ENCODE measurements around the gene CYP17A1. TPM values are rescaled to one million over a fixed set of nuclear protein-coding genes. Genes with fewer than 3 reads are reported as not detected.
A peak's percentile ranks its signal among the peaks of the same experiment; 100 is the strongest.

The CYP17A1 gene
- total RNA-seq, 1 donor from 2014 or later, result not detected

- intact Hi-C loops (cut with micrococcal nuclease), result no loop called here
- Mint-ChIP-seq H3K4me1 (ENCODE audit: low read depth) (peaks cover 12% of the 10 kb centered on the region), H3K27me3 (ENCODE audit: low read depth) (no peaks in the 10 kb centered on the region), H3K9me3 (no peaks in the 10 kb centered on the region), H3K27ac (peak overlapping the region; percentile 22), H3K4me3 (ENCODE audit: low read depth) (no peak overlapping the region), H3K36me3 (ENCODE audit: low read depth) (peaks cover 42% of the 10 kb centered on the region)
- no peak for DNase-seq (ENCODE audit: low spot score)
These were observed 24.1 kb downstream of the CYP17A1 start for GRCh38 chr10:102813017-102813541.

- Mint-ChIP-seq H3K27ac (peak overlapping the region; percentile 76), H3K9me3 (no peaks in the 10 kb centered on the region), H3K36me3 (ENCODE audit: low read depth) (peaks cover 42% of the 10 kb centered on the region), H3K4me1 (ENCODE audit: low read depth) (peaks cover 12% of the 10 kb centered on the region), H3K4me3 (ENCODE audit: low read depth) (peak overlapping the region; percentile 10), H3K27me3 (ENCODE audit: low read depth) (no peaks in the 10 kb centered on the region)
- peak; percentile 20 for DNase-seq (ENCODE audit: low spot score)
- intact Hi-C loops (cut with micrococcal nuclease), result no loop called here
These were observed 24.9 kb downstream of the CYP17A1 start for GRCh38 chr10:102812231-102812876.

GRCh38 chr10:102811346-102811745, 25.9 kb downstream of the CYP17A1 start:
- peaks cover 46% of the 10 kb centered on the region for H3K36me3 Mint-ChIP-seq (ENCODE audit: low read depth)
- H3K4me1 Mint-ChIP-seq (ENCODE audit: low read depth), result peaks cover 12% of the 10 kb centered on the region
- H3K27ac Mint-ChIP-seq, result no peak overlapping the region

GRCh38 chr10:102808380-102808779, 28.8 kb downstream of the CYP17A1 start:
- no peak for DNase-seq (ENCODE audit: low spot score)
- H3K4me1 Mint-ChIP-seq (ENCODE audit: low read depth), result peaks cover 16% of the 10 kb centered on the region
- intact Hi-C loops (cut with micrococcal nuclease), result no loop called here
- peaks cover 47% of the 10 kb centered on the region for H3K36me3 Mint-ChIP-seq (ENCODE audit: low read depth)
- H3K27me3 Mint-ChIP-seq (ENCODE audit: low read depth), result no peaks in the 10 kb centered on the region
- peaks cover 3% of the 10 kb centered on the region for H3K9me3 Mint-ChIP-seq
- peak overlapping the region; percentile 54 for H3K27ac Mint-ChIP-seq
- no peak overlapping the region for H3K4me3 Mint-ChIP-seq (ENCODE audit: low read depth)

More at GRCh38 chr10:102811346-102811745, 25.9 kb downstream of the CYP17A1 start:
- DNase-seq (ENCODE audit: low spot score), result no peak
- intact Hi-C loops (cut with micrococcal nuclease), result no loop called here
- Mint-ChIP-seq H3K27me3 (ENCODE audit: low read depth) (no peaks in the 10 kb centered on the region), H3K4me3 (ENCODE audit: low read depth) (no peak overlapping the region), H3K9me3 (no peaks in the 10 kb centered on the region)

DNA sequence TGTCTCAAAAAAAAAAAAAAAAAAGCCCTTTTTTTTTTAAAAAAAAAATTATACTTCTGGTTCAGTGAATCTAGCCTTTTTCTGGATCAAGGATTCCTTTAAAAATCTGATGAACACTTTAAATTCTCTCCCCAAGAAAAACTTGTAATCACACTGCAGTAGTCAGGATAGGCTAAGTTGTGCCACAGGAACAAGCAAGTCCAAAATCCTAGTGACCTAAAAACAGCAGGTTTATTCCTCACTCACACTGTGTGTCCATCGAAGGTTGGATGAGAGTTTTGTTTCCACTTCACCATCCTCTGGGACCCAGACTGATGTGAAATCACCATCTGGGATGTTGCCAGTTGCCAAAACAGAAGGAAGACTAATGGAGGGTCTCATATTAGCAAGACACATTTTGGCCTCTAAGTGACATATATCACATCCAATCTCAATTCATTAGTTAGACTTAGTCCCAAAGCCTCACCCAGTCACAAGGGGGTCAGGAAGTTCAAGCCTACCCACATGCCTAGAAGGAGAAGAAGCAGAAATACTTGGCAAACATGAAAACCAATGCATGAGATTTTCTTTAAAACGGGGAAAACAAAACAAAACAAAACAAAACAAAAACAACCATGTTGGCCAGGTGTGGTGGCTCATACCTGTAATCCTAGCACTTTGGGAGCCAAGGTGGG, 32.7 kb downstream of the CYP17A1 start:
- Mint-ChIP-seq H3K27ac (peak overlapping the region; percentile 77), H3K36me3 (ENCODE audit: low read depth) (peaks cover 37% of the 10 kb centered on the region), H3K4me3 (ENCODE audit: low read depth) (no peak overlapping the region), H3K27me3 (ENCODE audit: low read depth) (no peaks in the 10 kb centered on the region), H3K4me1 (ENCODE audit: low read depth) (peaks cover 22% of the 10 kb centered on the region), H3K9me3 (peaks cover 3% of the 10 kb centered on the region)
- intact Hi-C loops (cut with micrococcal nuclease), result no loop called here
- no peak for DNase-seq (ENCODE audit: low spot score)

DNA sequence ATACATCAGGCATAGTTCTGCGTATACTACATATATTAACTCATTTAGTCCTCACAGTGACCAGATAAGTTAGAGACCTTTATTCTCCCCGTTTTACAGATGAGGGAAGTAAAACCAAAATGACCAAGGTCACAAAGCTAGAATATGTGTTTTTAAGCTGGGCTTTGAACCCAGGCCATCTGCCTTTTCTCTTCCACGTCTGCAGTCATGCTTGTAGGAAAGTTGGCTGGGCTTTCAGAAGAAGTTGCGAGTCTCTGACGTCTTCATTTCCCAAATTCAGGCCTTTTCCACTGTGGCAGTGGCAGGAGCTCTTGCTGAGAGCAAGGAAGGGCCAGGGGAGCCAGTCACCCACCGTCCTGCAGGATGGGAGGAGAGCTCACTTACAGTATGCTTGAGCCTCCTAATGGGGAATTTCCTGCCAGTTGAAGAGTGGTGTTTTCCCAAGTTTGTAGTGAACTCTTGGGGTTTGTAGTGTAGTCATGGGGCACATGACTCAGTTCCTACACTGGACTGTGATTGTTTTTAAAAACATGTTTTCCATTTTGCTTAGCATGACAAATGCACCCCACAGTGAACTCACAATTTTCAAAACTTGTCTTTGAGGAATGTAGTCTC, 34.2 kb downstream of the CYP17A1 start:
- Mint-ChIP-seq H3K27me3 (ENCODE audit: low read depth) (no peaks in the 10 kb centered on the region), H3K9me3 (peaks cover 3% of the 10 kb centered on the region), H3K36me3 (ENCODE audit: low read depth) (peaks cover 44% of the 10 kb centered on the region), H3K27ac (peak overlapping the region; percentile 98), H3K4me1 (ENCODE audit: low read depth) (peaks cover 22% of the 10 kb centered on the region), H3K4me3 (ENCODE audit: low read depth) (peak overlapping the region; percentile 34)
- DNase-seq (ENCODE audit: low spot score), result no peak
- intact Hi-C loops (cut with micrococcal nuclease), result loop anchor here (2.0 kb wide), 1 partner anchor 60 kb away; the partner anchor contains the start of gene WBP1L

GRCh38 chr10:102801978-102802377, 35.2 kb downstream of the CYP17A1 start:
- intact Hi-C loops (cut with micrococcal nuclease), result loop anchor here (2.0 kb wide), 1 partner anchor 59 kb away; the partner anchor contains the start of gene WBP1L
- Mint-ChIP-seq H3K36me3 (ENCODE audit: low read depth) (peaks cover 48% of the 10 kb centered on the region), H3K27me3 (ENCODE audit: low read depth) (no peaks in the 10 kb centered on the region), H3K4me1 (ENCODE audit: low read depth) (peaks cover 22% of the 10 kb centered on the region), H3K4me3 (ENCODE audit: low read depth) (no peak overlapping the region), H3K9me3 (peaks cover 3% of the 10 kb centered on the region), H3K27ac (peak overlapping the region; percentile 98)
- no peak for DNase-seq (ENCODE audit: low spot score)

DNA sequence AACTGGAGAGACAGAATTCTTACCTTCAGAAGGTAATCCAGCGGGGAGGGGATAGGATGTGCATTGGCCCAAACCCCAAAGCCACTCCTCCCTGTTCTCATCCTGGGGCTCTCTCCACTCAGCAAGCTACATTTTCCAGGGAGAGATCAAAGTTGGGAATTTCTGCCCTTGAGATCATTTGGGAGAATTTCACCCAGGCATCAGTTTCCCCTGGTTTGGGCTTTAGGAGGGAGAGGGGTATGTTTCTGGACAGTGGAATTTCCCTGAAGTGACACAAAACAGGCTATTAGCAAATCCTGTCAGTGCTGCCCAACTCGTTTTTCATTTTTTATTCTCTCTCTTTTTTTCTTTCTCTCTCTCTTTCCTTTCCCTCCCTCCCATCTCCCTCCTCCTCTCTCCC, 35.7 kb downstream of the CYP17A1 start:
- intact Hi-C loops (cut with micrococcal nuclease), result no loop called here
- H3K27ac Mint-ChIP-seq, result peak overlapping the region; percentile 44

DNA sequence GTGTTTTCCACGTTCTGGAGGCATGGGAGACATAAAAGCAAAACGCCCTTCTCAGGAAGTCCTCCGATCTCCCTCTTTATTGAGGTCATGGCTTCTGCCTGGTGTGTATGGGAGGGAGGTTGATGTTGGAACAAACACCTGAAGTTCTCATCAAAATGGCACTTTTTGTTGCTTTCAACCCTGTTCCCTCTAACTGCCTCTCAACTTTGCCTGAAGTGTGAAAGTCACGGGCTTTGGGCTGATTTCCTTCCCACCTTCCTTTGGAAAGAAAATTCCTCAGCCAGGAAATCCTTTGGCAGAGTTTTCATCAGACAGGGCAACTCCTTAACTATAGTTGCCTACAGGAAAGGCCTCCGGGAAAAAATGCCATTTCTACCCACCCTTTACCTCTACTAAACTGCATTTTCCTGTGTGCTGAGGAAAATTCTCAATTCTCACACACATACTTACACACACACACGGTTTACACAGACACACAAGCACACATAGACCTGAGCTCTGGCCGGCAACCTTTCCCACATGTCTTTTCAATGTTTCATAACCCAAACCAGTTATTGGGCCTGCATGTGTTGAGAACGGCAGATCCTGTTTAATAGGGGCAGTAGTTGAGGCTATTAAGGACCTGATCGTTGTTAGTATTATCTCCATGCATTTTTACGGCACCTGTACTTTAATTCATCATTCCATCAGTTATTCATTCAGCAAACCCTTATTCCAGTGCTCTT, 36.4 kb downstream of the CYP17A1 start:
- H3K27me3 Mint-ChIP-seq (ENCODE audit: low read depth), result no peaks in the 10 kb centered on the region
- peaks cover 34% of the 10 kb centered on the region for H3K4me1 Mint-ChIP-seq (ENCODE audit: low read depth)
- intact Hi-C loops (cut with micrococcal nuclease), result no loop called here
- no peak overlapping the region for H3K4me3 Mint-ChIP-seq (ENCODE audit: low read depth)
- peaks cover 42% of the 10 kb centered on the region for H3K36me3 Mint-ChIP-seq (ENCODE audit: low read depth)
- H3K27ac Mint-ChIP-seq, result peak overlapping the region; percentile 4
- H3K9me3 Mint-ChIP-seq, result peaks cover 3% of the 10 kb centered on the region
- no peak for DNase-seq (ENCODE audit: low spot score)

More for the DNA sequence above, 35.7 kb downstream of the CYP17A1 start:
- Mint-ChIP-seq H3K27me3 (ENCODE audit: low read depth) (no peaks in the 10 kb centered on the region), H3K4me1 (ENCODE audit: low read depth) (peaks cover 27% of the 10 kb centered on the region), H3K9me3 (peaks cover 3% of the 10 kb centered on the region), H3K4me3 (ENCODE audit: low read depth) (no peak overlapping the region), H3K36me3 (ENCODE audit: low read depth) (peaks cover 45% of the 10 kb centered on the region)
- DNase-seq (ENCODE audit: low spot score), result no peak

GRCh38 chr10:102799691-102800471, 37.3 kb downstream of the CYP17A1 start:
- peaks cover 37% of the 10 kb centered on the region for H3K36me3 Mint-ChIP-seq (ENCODE audit: low read depth)
- intact Hi-C loops (cut with micrococcal nuclease), result no loop called here
- DNase-seq (ENCODE audit: low spot score), result no peak
- peaks cover 3% of the 10 kb centered on the region for H3K9me3 Mint-ChIP-seq
- no peaks in the 10 kb centered on the region for H3K27me3 Mint-ChIP-seq (ENCODE audit: low read depth)
- H3K27ac Mint-ChIP-seq, result no peak overlapping the region
- H3K4me3 Mint-ChIP-seq (ENCODE audit: low read depth), result no peak overlapping the region
- peaks cover 40% of the 10 kb centered on the region for H3K4me1 Mint-ChIP-seq (ENCODE audit: low read depth)

DNA sequence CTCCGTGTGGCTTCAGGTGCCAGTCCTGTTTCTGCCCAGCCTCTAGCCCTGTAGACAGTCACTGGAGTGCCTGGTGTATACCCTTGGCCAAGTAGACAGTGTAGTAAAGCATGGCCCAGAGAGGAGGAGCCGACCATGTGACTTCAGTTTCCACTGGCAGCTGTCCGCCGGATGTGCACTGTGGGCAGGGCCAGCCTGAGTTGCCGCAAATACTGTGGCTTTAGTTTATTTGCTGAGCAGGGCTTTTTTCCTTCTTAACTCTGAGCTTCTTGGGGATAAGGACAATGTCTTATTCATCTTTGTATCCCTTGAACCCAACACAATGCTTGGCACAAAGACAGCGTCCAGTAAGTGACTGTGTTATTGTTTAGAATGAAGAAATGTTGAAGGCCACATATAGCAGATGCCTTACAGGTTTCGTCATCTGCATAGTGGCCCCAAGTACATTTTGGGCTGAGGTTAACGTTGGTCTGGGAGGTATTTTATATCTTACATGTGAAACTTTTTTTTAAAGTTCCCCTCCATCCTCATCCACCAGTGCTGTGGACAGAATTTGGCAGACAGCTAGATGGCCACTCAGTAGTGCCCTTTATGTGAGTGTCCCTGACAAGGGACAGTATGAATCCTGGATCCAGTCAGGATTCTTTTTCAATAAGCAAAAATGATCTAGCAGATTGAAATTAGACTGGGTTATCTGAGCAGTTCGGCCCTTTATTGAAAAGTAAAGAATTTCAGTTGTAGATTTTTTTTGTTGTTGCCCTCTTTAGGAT, 40.6 kb downstream of the CYP17A1 start:
- Mint-ChIP-seq H3K9me3 (no peaks in the 10 kb centered on the region), H3K4me1 (ENCODE audit: low read depth) (peaks cover 26% of the 10 kb centered on the region), H3K36me3 (ENCODE audit: low read depth) (peaks cover 19% of the 10 kb centered on the region), H3K27me3 (ENCODE audit: low read depth) (no peaks in the 10 kb centered on the region), H3K4me3 (ENCODE audit: low read depth) (peak overlapping the region; percentile 8), H3K27ac (peak overlapping the region; percentile 54)
- intact Hi-C loops (cut with micrococcal nuclease), result no loop called here
- DNase-seq (ENCODE audit: low spot score), result peak; percentile 59
